ENCODE data around the gene STON1.
"Not testable (repeated sequence)": the region's sequence is repeated elsewhere in the genome, so short reads cannot be mapped to it uniquely, and the experiment has no call there.

Gene STON1

GRCh38 chr2:48527226-48527885 lies 2.6 kb upstream of the STON1 start:
- no peak for DNase-seq (ENCODE audit: low spot score)

- DNase-seq (ENCODE audit: low spot score) = no peak
These were observed 1.5 kb upstream of the STON1 start for GRCh38 chr2:48528431-48528830.

GRCh38 chr2:48529194-48529593 lies 760 bp upstream of the STON1 start:
- DNase-seq (ENCODE audit: low spot score) = no peak

GRCh38 chr2:48529676-48530032 lies 300 bp upstream of the STON1 start:
- DNase-seq (ENCODE audit: low spot score) = no peak

- no peak for DNase-seq (ENCODE audit: low spot score)
These were observed 1.2 kb downstream of the STON1 start for GRCh38 chr2:48531141-48531648.

GRCh38 chr2:48532174-48532573 lies 2.2 kb downstream of the STON1 start:
- no peak for DNase-seq (ENCODE audit: low spot score)

- no peak for DNase-seq (ENCODE audit: low spot score)
These were observed 2.9 kb downstream of the STON1 start for GRCh38 chr2:48532824-48533223.

- DNase-seq (ENCODE audit: low spot score) = no peak
These were observed 4.8 kb downstream of the STON1 start for GRCh38 chr2:48534781-48535180.

GRCh38 chr2:48540237-48540935 lies 10.4 kb downstream of the STON1 start:
- DNase-seq (ENCODE audit: low spot score) = no peak

- no peak for DNase-seq (ENCODE audit: low spot score)
These were observed 11.9 kb downstream of the STON1 start for GRCh38 chr2:48541666-48542389.

GRCh38 chr2:48543895-48544294 lies 13.9 kb downstream of the STON1 start:
- DNase-seq (ENCODE audit: low spot score) = no peak

GRCh38 chr2:48545244-48545643 lies 15.3 kb downstream of the STON1 start:
- DNase-seq (ENCODE audit: low spot score) = no peak

- DNase-seq (ENCODE audit: low spot score) = no peak
These were observed 18.9 kb downstream of the STON1 start for GRCh38 chr2:48548840-48549239.

- no peak for DNase-seq (ENCODE audit: low spot score)
These were observed 20.0 kb downstream of the STON1 start for GRCh38 chr2:48549972-48550371.

- DNase-seq (ENCODE audit: low spot score) = no peak
These were observed 21.6 kb downstream of the STON1 start for GRCh38 chr2:48551548-48551947.

GRCh38 chr2:48555071-48555470 lies 25.1 kb downstream of the STON1 start:
- DNase-seq (ENCODE audit: low spot score) = not testable (repeated sequence)

- DNase-seq (ENCODE audit: low spot score) = no peak
These were observed 28.5 kb downstream of the STON1 start for GRCh38 chr2:48558456-48558855.

- DNase-seq (ENCODE audit: low spot score) = no peak
These were observed 30.7 kb downstream of the STON1 start for GRCh38 chr2:48560546-48561209.

- DNase-seq (ENCODE audit: low spot score) = no peak
These were observed 32.3 kb downstream of the STON1 start for GRCh38 chr2:48562281-48562680.

- DNase-seq (ENCODE audit: low spot score) = no peak
These were observed 36.8 kb downstream of the STON1 start for GRCh38 chr2:48566592-48567310.

GRCh38 chr2:48567671-48568070 lies 37.7 kb downstream of the STON1 start:
- DNase-seq (ENCODE audit: low spot score) = no peak

GRCh38 chr2:48568547-48568946 lies 38.6 kb downstream of the STON1 start:
- DNase-seq (ENCODE audit: low spot score) = no peak

Data from germinal center (tissue), 1 donor.